ENCODE measurements around the gene IGSF11.

Gene IGSF11

DNA sequence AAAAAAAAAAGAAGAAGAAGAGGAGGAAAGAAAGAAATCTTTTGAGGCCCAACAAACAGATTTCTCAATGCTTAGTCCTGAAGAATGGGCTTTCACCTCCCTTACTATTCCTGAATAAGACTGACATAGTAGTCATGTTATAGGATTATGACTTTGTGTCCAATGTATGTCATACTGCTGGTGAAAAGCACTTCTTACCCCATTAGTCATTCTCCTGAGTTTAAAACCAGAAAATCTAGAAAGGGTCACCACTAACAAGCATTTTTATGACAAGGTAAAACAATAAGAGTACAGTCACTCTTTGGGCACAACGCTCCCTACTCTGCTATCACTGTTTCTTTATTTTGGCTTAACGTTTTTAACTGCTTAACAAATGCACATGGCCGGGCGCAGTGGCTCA, 88.2 kb downstream of the IGSF11 start:
- DNase-seq, result no peak

DNA sequence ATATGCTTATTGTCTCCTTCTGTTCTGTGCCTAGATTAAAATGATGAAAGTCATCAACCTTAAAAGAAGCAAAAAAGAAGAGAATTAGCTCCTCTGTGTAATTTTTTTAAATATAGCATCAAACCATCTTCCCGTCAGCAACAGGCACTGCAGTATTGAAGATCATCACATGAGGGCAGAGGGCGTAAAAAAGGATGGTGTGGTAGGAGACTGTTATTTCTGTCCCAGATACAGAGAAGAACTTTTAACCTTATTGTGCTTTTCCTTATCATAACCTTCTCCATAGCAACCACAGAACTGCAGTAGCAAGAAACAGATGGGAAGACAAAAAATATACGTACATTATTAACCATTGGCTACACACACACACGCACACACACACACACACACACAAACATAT, 88.8 kb downstream of the IGSF11 start:
- no peak for DNase-seq

DNA sequence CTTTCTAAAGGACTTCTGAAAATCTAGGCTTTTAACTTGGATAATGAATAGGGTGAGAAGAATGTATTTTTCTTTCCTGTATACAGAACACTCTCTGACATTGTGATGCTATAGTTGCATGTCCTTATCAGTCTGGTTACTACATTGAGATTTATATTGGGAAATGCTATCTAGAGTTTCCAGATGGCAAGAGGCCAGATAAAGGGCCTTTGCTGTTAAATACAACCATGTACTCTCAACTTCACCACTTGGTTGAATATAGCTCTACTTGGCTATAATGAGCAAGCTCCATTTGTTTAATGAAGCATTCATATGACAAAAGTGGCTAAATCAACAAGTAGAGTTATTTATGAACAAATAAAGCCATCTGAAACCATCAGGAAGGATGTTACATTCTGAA, 91.0 kb downstream of the IGSF11 start:
- no peak for DNase-seq

DNA sequence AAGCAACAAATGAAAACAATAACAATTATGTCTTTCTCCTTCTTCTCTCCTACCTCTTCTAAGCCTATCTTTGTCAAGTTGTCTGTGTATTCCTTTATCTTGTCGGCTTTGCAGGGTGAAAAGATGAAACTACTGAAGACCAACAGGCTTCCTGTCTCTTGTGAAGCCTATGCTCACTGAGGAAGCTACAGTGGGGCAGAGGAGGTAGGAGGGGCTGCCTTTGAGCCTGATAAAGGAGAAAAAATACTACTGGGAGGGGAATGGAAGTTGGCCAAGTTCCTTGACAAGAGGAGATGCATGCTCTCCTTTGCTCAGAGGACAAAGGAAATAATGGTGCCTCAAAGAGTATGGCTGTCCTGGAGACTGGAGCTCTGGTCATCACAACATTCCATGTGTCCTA, 92.0 kb downstream of the IGSF11 start:
- no peak for DNase-seq

DNA sequence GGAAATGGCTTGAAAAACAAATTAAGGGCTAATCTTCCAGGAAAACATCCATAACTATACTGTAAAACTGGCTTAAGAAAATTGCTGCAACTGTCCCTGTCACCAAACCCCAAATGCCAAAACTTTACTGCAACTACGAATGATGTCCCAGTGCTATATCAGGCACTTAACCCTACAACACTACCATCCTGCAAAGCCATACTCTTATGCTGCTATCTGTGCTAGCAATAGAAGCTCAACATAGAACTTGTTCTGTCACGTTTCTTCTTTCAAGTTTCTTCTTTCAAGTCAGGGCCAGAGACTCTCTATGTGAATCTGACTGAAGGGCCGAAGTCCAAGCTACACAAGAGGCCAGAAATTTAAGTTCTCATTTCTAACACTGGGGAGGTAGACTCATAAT, 92.5 kb downstream of the IGSF11 start:
- DNase-seq, result no peak

DNA sequence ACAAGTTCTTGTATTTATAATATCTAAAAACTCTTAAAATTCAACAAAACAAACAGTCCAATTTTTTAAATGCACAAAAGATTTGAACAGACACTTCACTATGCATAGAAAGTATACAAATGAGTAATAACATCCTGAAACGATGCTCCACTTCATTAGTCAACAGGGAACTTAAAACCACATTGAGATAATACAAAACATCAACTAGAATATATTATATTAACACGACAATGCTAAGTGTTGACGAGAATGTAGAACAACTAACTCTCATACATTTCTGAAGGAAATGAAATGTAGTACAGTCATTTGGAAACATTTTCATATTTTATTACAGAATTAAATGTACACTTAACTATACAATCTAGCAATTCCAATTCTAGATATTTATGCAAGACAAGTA, 93.4 kb downstream of the IGSF11 start:
- no peak for DNase-seq

DNA sequence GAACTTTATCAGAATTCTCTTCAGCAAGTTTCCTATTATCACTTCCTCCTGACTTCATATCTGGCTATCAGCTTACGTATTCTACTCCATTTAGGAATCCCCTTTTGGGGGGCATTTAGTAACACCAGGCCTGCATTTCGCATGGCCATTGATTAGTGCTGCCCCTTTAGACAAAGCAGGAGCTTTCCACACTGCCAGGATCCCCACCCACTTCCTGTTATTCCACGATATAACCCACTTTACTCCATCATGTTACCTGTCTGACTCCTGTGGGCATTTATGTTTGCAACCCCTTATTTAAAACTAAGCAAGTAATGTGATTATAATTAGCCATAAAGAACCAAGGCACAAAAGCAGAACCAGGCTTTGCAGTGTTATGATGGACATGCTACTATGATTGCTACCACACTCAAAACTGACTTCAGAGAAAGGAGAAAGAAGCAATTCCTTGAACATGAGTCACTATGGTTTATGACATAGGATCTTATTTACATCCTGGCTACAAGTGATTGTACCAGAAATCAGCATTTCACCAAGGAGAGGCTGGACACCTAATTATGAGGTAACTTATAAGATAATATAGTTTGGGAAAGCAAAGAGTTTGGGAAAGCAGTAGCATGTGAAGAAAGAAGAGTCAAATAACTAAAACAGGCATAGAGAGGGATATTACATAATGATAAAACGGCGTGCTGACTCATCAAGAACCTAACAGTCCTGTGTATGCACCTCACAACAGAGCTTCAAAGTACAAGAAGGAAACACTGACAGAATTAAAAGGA, 96.3 kb downstream of the IGSF11 start:
- DNase-seq, result no peak

DNA sequence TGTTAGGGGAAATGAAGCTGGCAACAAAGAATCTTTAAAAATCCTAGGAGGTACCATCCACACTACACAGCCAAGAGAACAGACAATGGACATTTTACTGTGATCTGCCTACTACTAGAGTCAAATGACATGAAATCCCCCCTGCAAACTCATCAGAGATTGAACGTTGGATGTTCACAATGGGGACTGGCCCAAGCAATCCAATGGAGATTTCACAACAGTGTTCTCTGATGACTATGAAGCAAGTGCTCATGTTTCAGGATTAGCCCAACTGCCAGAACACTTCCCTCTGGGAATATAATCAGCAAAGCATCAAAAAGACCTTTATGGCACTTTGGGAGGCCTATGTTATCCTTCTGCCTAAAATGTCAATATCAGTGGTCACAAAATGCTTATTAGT, 97.8 kb downstream of the IGSF11 start:
- no peak for DNase-seq

DNA sequence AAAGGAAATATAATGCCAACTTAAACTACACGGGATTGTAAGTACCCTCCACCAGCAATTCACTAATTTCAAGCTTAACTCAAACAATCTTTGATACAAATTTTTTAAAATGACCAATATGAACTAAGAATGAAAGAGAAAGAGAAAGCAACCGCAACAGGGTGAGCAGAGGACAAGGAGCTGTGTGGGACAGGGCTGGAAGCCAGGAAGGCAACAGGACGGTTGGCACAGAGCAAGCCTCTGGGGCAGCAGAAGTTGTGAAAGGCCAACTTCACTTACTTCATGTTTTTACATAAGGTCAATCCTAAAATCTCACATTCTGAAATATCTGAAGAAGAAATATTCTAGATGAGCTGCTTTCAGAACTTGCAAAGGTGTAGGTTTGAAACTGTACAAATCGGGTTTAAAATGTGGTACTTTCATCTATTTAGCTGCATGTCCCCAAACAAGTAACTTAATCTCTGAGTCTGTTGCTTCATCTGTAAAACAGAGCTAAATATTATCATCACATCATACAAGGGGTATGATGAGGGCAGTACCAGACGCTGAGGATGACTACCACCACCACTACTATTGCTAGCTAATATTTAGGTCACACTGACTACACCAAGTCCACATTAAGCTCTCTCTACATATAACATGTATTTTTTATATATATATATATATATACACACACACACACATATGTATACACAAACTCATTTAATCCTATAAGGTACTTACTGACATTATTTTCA, 101.7 kb downstream of the IGSF11 start:
- no peak for DNase-seq

DNA sequence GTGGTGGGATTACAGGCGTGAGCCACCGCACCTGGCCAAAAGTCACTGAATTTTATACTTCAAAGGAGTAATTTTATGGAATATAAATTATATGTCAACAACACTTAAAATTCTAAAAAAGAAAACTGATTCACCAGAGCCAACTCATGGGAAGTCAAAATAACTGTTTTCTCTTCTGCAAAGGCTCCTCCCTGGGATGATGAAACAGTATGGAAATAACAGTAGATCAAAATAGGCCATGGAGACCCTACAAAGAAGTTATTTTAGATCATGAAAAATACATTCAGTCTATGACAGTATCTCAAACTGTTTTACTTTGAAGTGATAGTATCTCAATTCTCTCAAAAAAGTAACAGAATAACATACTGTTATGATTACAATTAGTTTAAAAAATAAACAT, 102.7 kb downstream of the IGSF11 start:
- no peak for DNase-seq

DNA sequence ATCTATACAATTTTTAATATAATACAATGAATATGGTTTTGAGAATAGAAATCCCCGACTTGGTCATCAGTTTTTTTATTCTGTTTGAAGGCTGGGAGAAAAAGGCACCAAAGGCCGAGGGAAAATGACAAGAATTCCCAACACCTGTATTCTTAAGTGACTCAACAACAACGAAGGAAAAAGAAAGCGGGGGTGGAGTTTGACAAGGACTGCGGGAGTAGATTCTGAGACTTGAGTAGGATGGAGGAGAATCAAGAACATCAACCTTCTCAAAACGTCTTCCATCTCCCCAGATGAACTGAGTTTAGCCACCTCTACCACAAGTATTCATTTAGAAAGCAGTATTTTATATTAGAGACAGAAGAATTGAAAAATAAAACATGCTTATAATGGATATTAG, 107.2 kb downstream of the IGSF11 start:
- DNase-seq, result no peak

DNA sequence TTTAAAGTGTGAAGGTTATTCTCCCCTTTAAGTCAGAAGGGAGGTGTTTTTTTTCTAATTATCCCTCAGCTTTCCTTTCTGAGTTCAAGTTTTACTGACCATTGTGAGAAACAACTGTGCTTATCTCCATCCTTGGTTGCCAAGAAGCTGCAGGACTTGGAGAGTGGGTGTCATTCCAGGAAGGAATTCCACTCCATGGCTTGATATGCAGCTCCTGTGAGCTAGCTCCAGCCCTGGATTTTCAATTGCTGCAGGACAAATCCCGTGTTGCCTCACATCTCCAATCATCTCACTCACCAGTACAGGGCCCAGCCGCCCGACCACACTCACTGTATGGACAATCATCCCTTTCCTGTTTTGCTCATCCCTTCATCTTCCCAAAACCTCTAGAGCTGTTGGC, 122.5 kb downstream of the IGSF11 start:
- DNase-seq, result no peak

DNA sequence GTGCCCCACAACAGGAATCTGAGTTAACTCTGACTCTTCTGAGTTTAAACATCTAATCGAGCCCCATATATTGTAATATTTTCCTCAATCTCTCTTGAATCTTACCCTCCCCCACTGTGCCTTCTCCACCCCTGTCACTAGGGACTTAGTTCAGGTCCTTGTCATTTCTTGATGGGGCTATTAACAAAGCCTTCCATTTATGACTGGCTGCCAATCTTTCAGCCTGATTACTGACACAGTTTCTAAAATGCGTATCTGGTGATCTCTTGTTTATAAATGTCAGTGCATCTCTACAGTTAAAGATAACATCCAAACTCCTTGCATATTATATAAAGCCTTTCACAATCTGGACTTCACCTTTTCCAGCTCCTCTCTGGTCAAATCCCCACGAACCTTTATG, 124.3 kb downstream of the IGSF11 start:
- no peak for DNase-seq

DNA sequence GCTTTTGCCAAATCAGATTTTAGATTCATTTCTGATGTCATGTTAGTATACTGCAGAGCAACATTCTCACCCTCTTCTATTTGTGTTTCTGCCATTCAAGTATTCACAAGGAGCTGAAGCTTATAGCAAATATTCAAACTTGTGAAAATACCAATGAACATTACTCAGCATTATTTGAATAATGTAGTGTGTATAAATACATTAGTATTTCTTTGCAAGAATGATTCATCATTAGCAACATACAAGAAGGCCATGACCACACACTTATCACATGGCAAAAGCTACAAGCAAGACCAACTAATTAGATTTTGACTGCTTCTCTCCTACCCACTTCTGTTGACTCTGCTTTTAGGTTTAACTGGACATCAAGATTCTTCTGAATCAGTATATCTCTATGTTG, 124.9 kb downstream of the IGSF11 start:
- DNase-seq, result no peak

DNA sequence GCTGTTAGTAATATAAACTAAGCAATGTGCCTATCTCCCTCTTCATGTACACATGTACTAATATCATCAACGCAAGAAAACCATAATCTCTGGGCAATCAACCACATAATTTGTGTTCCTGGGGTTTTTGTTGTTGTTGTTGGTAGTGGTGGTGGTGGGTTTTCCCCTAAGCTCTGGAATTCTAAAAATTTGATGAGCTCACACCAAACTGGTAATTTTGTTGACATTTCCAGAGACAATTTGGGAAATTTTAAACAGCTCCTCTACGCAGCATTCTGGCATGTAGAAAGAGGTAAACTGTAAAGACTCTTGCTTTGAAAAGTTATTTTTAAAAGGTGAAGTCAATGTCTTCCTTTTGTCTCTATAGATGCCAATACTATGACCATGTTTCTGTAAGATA, 126.7 kb downstream of the IGSF11 start:
- DNase-seq, result no peak

DNA sequence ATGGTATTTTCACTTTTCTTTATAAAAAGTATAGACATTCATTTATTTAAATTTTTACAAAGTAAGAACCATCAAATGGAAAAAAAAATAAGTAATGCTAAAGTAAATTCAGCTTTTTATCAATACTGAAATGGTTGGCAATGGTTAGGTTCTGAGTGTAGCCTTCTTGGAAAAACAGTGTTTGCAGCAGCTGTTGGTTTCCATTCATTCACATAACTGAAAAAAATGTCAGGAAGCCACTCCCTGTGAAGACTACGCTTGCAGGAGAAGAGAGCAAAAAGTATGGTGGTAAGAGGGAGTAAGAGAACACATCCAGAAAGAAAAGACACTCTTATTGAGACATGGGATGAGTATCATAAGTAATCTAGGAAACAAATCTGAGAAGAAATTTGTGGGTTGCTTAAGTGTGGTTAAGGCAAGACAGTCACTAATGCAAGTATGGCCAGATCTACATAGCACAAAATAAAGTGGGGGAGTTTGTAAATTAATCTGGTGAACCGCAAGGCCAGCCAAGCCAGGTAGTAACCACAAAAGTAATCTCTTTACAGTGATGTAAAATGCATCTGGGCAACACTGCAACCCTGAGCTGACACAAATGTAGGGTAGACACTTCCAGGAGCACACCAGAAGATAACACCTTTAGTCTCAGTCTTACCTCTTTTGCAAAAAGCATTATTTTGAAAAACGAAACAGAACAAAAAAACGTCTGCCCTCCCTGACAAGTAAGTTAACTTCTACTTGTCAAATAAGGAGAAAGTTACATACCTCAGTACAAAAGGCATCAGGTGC, 133.7 kb downstream of the IGSF11 start:
- DNase-seq, result no peak

DNA sequence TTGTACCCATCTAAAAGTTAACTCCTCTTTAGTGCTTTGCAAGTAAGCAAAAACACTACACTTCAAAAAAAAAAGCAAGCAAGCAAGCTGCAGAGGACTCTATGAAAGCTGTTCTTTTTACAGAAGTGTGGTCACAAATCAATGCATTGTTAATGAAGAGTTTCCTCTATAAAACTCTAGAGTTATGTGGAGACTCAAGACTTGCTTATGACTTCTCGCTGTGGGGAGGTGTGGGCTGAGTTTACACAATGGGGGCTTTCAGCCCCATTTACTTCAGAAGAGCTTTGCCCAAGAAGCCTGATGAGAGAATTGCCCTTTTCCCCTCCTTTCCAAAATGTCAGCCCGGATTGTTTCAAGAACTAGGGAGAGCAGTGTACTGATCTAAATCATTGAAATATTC, 144.4 kb downstream of the IGSF11 start:
- no peak for DNase-seq

DNA sequence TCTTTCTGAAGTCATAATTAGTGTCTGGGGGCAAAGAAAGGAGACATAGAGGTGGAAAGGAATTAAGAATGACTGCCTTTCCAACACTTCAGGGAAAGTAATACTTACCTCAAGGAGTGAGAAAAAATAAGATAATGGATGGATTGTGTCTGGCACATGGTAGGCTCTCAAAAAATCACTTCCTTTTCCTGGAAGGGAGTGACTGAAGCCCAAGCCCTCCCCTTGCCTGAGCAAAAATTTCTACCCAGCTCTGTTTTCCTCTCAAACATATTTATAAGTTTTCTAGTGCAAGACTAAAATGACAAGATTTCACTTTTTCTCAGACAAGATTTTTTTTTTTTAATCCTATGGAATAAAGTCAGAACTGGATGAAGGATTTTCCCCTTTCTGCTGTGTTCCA, 145.0 kb downstream of the IGSF11 start:
- no peak for DNase-seq

DNA sequence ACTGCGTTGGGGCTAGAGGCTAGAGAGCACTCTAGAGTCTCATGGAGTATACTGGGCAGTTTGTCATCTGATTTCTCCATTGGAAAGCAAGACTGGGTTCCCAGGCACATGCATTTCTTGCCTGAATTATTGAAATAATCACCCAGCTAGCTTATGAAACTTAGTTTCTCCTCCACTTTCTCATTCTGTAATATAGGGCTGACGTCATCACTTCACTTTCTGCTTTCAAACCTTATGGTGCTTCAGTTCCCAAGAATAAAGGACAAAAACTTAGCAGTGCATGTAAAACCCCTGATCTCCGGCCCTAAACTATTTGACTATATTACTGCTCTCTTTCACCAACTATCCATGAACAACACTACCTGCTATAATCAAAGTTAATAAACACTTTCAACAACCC, 147.9 kb downstream of the IGSF11 start:
- no peak for DNase-seq

DNA sequence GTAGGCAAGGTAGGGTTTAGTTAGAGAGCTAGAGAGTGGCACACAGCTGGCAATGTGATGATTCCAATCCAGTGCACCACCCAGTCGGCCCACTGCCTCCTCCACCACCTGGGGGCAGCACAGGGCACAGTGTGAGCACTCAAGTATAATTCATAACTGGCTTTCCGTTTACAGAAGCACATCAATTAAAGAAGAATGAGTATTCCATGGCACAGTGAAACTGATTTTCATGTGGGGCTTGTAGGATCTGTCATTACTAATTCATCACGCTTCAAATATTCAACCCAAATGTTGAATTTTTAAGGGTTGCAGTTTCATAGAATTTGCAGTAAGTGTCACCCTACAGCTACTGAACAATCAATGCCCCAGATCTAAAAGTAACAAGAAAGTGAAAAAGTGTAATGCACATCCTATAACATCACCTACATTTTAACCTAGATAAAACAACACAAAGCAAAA, 149.9 kb downstream of the IGSF11 start:
- peak; percentile 59 for DNase-seq

DNA sequence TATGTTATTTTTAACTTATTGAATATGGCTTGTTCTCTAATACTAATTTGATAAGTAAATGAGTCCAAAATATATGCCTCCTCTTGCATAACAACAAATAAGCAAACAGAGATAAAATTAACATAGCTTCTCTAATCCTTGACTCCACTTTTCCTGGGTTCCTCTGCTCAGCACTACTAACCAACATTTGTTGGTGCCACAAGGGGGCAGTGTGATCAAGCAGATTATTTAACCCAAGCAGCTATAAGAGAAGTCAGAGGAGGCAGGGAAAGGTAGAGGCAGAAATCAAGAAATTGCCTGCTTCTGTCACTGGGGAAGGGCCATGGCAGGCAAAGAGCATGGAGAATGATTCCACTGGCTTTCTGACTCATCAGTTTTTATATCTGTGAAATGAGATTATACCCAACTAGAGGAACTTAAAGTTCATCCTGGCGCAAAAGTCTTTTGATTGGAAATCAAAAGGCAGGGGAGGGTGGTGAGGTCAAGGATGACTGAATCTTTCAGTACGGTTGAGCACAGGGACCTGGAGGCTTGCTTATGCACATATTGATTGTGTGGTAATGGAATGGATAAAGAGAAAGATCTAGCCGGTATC, 152.2 kb downstream of the IGSF11 start:
- peak; percentile 42 for DNase-seq

DNA sequence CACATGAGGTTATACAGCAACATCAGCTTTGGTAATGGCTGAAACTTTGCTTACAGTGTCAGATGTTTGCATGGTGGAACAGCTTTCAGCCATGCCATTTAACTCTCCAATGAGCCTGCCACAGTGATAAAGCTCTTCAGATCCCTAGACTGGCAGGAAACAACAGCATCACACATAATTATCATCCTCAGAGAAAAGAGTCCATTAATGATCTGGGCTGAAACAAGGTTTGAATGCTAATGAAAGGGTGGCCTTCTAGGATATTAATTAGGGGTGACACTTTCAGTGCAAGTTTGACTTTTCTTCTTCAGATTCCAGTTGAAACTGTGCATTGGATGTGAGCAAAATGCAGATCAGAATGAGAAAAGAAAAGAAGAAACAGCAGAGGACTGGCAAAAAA, 166.6 kb downstream of the IGSF11 start:
- no peak for DNase-seq

DNA sequence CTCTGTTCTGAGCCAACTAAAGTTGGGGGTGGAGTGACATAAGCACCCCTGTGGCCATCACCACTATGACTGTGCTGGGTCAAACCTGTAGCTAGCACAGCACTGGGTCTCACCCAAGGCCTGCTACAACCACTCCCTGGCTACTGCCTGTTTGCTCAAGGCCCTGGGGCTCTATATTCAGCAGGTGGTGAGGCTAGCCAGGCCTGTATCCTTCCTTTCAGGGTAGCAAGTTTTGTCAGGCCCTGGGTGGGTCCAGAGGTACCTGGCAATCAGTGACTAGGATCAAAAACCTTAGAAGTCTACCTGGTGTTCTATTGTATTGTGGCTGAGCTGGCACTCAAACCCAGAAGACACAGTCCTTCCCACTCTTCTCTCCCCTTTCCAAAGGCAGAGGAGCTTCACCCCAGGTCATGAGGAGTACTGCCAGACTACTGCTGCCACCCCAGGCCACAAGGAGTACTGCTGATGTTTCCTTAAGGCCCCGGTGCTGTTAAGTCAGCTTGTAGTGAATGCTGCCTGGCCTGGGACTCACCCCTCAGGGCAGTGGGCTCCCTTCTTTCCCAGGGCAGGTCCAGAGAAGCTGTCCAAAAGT, 170.8 kb downstream of the IGSF11 start:
- DNase-seq, result no peak

All from activated CD4-positive, alpha-beta T cell treated with anti-CD3 and anti-CD28 coated beads for 1 hour (primary cell).